HG03139 (cell line): Measurements from ENCODE around the gene CD1C.
"Not testable (repeated sequence)": the region's sequence is repeated elsewhere in the genome, so short reads cannot be mapped to it uniquely, and the experiment has no call there.

ENCODE experiments used
- ATAC-seq: cut with Tn5 transposase; IDR thresholded peaks from one replicate; pipeline ENCODE4 v1.9.1; 2021; ENCODE audit not compliant: unreplicated experiment

CD1C gene

DNA sequence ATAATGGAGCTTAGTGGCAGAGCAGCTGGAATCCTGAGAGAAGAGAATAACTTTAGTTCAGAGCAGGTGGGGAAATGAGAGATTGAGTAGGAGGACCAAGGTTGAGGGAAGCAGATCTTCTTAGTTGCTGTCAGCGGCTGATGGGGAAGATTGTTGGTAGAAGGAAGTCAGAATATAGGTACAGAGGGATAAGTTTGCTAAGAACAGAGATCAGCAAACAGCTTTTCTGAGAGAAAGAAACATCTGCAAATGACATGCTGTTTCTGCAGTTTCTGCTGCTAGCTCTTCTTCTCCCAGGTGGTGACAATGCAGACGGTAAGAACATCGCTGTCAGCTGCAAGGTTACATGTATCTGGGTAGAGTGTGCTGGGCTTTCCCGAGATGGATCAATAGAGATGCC is at the start of gene CD1C:
Gene CD1C, plus strand, starts transcription at position 113 of the 400 bp plus-strand sequence. Its CDS starts 142 bp downstream, at position 255.
- no peak for ATAC-seq

GRCh38 chr1:158246650-158247049 is 43.1 kb upstream of the CD1C start:
- no peak for ATAC-seq

DNA sequence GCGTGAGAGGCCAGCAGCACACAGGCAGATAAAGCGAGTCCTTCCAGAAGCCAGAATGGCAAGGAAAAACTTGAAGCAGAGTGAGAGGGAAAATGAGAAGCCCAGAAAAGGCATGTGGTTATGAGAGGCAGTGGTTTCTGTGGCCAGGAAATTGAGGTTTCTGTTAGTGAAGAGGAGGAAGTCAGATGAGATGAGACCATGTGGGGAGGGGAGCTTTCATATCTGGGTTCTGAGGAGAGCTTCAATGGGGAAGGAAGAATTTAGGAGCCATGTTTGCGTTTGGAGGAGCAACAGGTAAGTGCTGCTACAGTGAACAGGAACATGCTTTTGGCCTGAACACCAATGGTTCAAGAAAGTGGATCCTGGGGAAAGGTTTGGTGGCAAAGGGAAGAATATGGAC is 41.6 kb upstream of the CD1C start:
- ATAC-seq, result no peak

GRCh38 chr1:158248771-158249170 is 41.0 kb upstream of the CD1C start:
- ATAC-seq, result no peak

GRCh38 chr1:158249646-158250045 is 40.1 kb upstream of the CD1C start:
- no peak for ATAC-seq

DNA sequence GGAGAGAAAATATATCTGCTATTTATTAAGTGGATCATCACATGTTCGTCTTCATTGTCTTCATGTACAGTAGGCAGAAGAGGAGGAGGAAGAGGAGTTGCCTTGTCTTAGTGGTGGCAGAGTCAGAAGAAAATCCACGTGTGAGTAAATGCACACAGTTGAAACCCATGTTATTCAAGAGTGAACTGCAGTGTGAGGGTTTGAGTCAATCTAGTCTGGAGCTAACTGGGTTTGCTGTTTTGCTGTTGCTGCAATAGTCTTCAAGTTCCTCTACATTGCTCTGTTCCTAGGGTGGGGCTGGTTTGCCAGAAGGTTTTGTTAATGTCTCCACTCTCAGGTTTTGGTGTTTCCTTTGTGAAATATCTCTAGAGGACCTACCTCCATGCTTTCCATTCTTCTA is 38.6 kb upstream of the CD1C start:
- ATAC-seq, result no peak

DNA sequence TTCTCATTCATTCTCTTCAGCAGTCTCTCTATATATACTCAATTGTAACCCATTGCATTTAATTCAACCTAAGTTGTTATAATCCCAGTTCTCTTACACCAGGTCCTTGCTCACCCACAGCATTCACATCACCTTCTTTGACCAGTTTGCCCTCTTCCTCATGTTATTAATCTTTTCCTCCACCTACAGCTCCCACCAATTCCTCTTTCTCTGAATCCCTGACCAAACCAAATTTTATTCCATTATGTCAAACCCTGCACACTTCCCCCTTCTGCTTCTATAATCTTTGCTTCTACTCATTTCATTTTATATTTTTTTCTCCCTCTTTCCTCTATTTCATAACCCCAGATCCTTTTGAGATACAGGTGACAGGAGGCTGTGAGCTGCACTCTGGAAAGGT is 34.1 kb upstream of the CD1C start:
- no peak for ATAC-seq

GRCh38 chr1:158256747-158257146 is 33.0 kb upstream of the CD1C start:
- ATAC-seq, result not testable (repeated sequence)

GRCh38 chr1:158257888-158258287 is 31.8 kb upstream of the CD1C start:
- ATAC-seq, result no peak

- no peak for ATAC-seq
These were observed 30.6 kb upstream of the CD1C start for GRCh38 chr1:158259117-158259516.

DNA sequence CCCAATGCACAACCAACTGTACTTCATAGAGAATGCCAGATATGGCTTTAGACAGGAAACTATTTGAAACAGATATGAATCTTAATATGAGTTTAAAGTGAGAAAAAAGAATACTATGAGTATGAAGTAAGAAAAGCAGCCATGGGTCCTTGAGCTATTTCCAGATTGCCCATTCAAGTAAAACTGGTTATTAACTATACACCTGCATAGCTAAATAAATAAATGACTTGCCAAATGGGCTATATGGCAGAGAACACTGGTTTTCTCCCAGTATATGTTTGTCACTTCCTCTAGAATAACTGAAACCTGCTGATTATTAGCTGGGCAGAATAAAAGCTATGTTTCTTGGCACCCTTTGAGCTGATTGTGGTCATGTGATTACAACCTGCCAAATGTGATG is 17.0 kb upstream of the CD1C start:
- no peak for ATAC-seq

DNA sequence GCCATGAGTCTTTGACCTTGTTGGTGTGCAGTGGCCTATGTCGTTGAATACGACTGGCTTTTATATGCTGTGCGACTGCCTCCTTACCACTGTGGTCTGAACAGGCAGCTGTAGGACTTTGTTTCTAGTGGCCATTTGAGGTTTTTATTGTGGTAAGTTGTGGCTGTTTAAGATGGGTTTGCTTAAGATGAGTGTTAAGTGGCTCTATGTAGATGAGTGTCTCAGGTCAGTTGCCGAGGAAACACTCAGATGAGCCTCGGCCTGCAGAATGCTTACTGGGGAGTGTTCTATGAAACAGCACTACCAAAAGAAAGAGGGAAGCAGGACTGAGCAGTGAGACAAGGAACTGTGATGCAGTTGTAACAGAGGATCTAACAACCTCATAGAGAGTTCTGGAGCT is 14.9 kb upstream of the CD1C start:
- ATAC-seq, result peak; percentile 76

- not testable (repeated sequence) for ATAC-seq
These were observed 7.3 kb upstream of the CD1C start for GRCh38 chr1:158282421-158282820.

DNA sequence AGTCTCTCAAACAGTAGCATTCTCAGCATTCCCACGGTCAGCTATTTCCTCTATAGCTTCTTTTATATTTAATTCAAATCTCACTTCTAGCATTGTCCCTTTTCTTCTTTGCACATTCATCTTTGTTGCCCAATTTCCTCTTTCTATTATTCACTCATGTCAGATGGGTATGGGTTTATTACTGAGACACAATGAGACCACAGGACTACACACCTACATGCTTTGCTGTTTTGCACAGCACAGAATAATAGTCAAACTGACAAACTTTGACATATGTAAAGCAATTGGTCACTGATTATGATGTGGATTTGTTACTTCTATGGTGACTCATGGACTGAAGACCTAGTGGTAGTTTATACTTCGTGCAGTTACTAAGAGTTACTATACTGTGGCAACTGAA is 5.8 kb upstream of the CD1C start:
- ATAC-seq, result peak; percentile 43

- ATAC-seq, result peak; percentile 58
These were observed 3.9 kb upstream of the CD1C start for GRCh38 chr1:158285756-158286241.

- no peak for ATAC-seq
These were observed 3.2 kb upstream of the CD1C start for GRCh38 chr1:158286487-158286886.

DNA sequence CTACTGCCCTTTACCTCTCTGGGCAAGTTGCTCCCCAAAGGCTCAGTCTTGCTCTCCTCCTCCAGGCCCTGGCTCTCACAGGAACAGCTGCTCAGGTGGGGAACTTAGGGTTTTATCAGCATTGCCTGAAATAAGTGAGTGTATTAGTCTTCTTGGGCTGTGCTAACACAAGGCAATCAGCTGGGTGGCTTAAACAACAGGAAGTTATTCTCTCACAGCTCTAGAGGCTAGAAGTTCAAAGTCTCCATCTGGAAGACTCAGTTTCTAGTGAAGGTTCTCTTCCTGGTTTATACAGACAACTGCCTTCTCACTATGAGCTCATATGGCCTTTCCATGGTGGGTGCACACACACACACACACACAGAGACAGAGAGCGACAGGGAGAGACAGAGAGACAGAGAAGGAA is 2.8 kb upstream of the CD1C start:
- no peak for ATAC-seq

- no peak for ATAC-seq
These were observed 660 bp downstream of the CD1C start for GRCh38 chr1:158290321-158290844.

- ATAC-seq, result no peak
These were observed 6.1 kb downstream of the CD1C start for GRCh38 chr1:158295791-158296190.

- no peak for ATAC-seq
These were observed 20.9 kb downstream of the CD1C start for GRCh38 chr1:158310623-158311022.

DNA sequence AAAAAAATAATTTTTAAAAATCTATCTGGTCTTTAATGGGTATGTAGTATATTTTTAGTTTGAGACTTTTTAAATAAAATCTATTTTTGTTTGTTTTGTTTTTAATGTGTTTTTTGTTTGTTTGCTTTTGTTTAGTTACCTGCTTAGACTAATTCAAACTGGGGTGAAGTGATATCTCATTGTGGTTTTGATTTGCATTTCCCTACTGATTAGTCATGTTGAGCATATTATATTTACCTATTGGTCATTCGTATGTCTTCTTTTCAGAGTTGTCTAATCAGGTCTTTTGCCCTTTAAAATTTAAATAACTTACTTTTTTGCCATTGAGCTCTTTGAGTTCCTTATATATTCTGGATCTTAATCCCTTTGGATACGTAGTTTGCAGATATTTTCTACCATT is 21.3 kb downstream of the CD1C start:
- no peak for ATAC-seq

GRCh38 chr1:158323866-158324265 is 34.1 kb downstream of the CD1C start:
- ATAC-seq, result no peak

GRCh38 chr1:158324395-158324794 is 34.7 kb downstream of the CD1C start:
- no peak for ATAC-seq
